ENCODE data around the gene DYRK3.

The DYRK3 gene

GRCh38 chr1:206591226-206591625, 44.1 kb upstream of the DYRK3 start:
- no peak overlapping the region for H3K4me3 ChIP-seq (ENCODE audit: low read depth, low read length)
- DNase-seq (ENCODE audit: low read depth), result peak; percentile 17
- TF ChIP-seq CTCF (conservative IDR thresholded peaks at IDR 0.05; ENCODE audit: low read depth, low read length), result no peak

- H3K4me3 ChIP-seq (ENCODE audit: low read depth, low read length), result no peak overlapping the region
- no peak for DNase-seq (ENCODE audit: low read depth)
- no peak for TF ChIP-seq CTCF (conservative IDR thresholded peaks at IDR 0.05; ENCODE audit: low read depth, low read length)
Measured at GRCh38 chr1:206591696-206592095, 43.6 kb upstream of the DYRK3 start.

GRCh38 chr1:206593351-206593925, 41.9 kb upstream of the DYRK3 start:
- H3K4me3 ChIP-seq (ENCODE audit: low read depth, low read length), result no peak overlapping the region
- no peak for TF ChIP-seq CTCF (conservative IDR thresholded peaks at IDR 0.05; ENCODE audit: low read depth, low read length)
- DNase-seq (ENCODE audit: low read depth), result no peak

GRCh38 chr1:206595581-206596318, 39.6 kb upstream of the DYRK3 start:
- no peak for TF ChIP-seq CTCF (conservative IDR thresholded peaks at IDR 0.05; ENCODE audit: low read depth, low read length)
- H3K4me3 ChIP-seq (ENCODE audit: low read depth, low read length), result no peak overlapping the region
- no peak for DNase-seq (ENCODE audit: low read depth)

GRCh38 chr1:206596319-206596666, 39.0 kb upstream of the DYRK3 start:
- no peak for TF ChIP-seq CTCF (conservative IDR thresholded peaks at IDR 0.05; ENCODE audit: low read depth, low read length)
- H3K4me3 ChIP-seq (ENCODE audit: low read depth, low read length), result no peak overlapping the region
- DNase-seq (ENCODE audit: low read depth), result no peak

- peak; percentile 33 for DNase-seq (ENCODE audit: low read depth)
- H3K4me3 ChIP-seq (ENCODE audit: low read depth, low read length), result no peak overlapping the region
- no peak for TF ChIP-seq CTCF (conservative IDR thresholded peaks at IDR 0.05; ENCODE audit: low read depth, low read length)
Measured at GRCh38 chr1:206600527-206600926, 34.8 kb upstream of the DYRK3 start.

GRCh38 chr1:206604861-206605260, 30.5 kb upstream of the DYRK3 start:
- DNase-seq (ENCODE audit: low read depth), result no peak
- TF ChIP-seq CTCF (conservative IDR thresholded peaks at IDR 0.05; ENCODE audit: low read depth, low read length), result no peak
- H3K4me3 ChIP-seq (ENCODE audit: low read depth, low read length), result no peak overlapping the region
